K562 (cell line): Measurements from ENCODE around the gene DTNBP1. TPM values are rescaled to one million over a fixed set of nuclear protein-coding genes. Genes with fewer than 3 reads are reported as not detected.

ENCODE experiments used
- AFF4 ChIP-seq: sonication (generic); formaldehyde crosslinking; IDR thresholded peaks from 2 replicates; pipeline ENCODE4 v1.8.0; 2023; ENCODE audit warnings: mild to moderate bottlenecking, missing genetic modification reagents
- CGGBP1 ChIP-seq: fragments of 250-450 bp; sonication (Bioruptor Pico); IDR thresholded peaks from 2 replicates; pipeline ENCODE4 v1.9.0; 2021; ENCODE audit warnings: mild to moderate bottlenecking
- NCOA4 ChIP-seq: fragments of 450-650 bp; IDR thresholded peaks from 2 replicates; pipeline ENCODE4 v1.6.1; 2018; ENCODE audit warnings: mild to moderate bottlenecking; ENCODE audit not compliant: partially characterized antibody
- TBP ChIP-seq: optimal IDR thresholded peaks from 2 replicates; pipeline ENCODE3; 2011; ENCODE audit warnings: low read depth, low read length, improper control_type of control experiment
- THRB ChIP-seq: fragments of 450-650 bp; formaldehyde crosslinking; conservative IDR thresholded peaks from 2 replicates; pipeline ENCODE4 v1.4.0; 2022; ENCODE audit warnings: mild to moderate bottlenecking, missing genetic modification characterization
- ZBTB8A ChIP-seq: fragments of 450-650 bp; IDR thresholded peaks from 2 replicates; pipeline ENCODE4 v1.6.1; 2018; ENCODE audit warnings: mild to moderate bottlenecking, moderate library complexity; ENCODE audit not compliant: partially characterized antibody
- ZMIZ1 ChIP-seq, 2 experiments: fragments of 150-350 bp in 1 of 2; IDR thresholded peaks; 2 replicates each; pipeline ENCODE4 v1.6.1; 2012 to 2016; ENCODE audit warnings: low read depth in 2 of 2, low read length in 2 of 2, mild to moderate bottlenecking in 1 of 2, moderate library complexity in 1 of 2
- polyA plus RNA-seq, 8 experiments: library from polyadenylated mRNA; depleted of rRNA in 4 of 8; stranded (reverse) in 5 of 8; unstranded in 3 of 8; fragments of >200 nt; fragmentation: Nextera tagmentation in 2 of 8; fragmentation: Illumina TruSeq in 1 of 8; extraction: Ambion mirVana in 2 of 8; extraction: Trizol in 1 of 8; gene quantifications; 2 replicates each; pipeline versions ENCODE4 v1.2.1 to v1.2.3, GENCODE V29; 2011 to 2014; ENCODE audit warnings: inconsistent platforms in 1 of 8, missing spikeins in 1 of 8
- total RNA-seq, 7 experiments: library from RNA; depleted of rRNA in 6 of 7; stranded (reverse); fragments of >200 nt in 6 of 7; fragmentation: Illumina TruSeq in 2 of 7; extraction: Trizol in 2 of 7; gene quantifications; 2 replicates each; pipeline versions ENCODE4 v1.2.1 to v1.2.3, GENCODE V29; 2011 to 2021; ENCODE audit warnings: low replicate concordance in 1 of 7

Gene DTNBP1
- total and polyA plus RNA-seq, 9 of the 15 experiments (the other 6 are each of a cell fraction or from before 2014, with no cell fraction given), result 16.7 to 54.5 (median 21.4) TPM

GRCh38 chr6:15663130-15663871 is 473 bp upstream of the DTNBP1 start (continued):
- 0 out of 4 replicates have a peak, but pooled peaks of 1 of the 2 experiments have one; percentile 5 for TF ChIP-seq ZMIZ1 (IDR thresholded peaks at IDR 0.05; ENCODE audit: low read depth in 2 of 2, low read length in 2 of 2)
- no peak for TF ChIP-seq ZBTB8A
- peak; percentile 7 for TF ChIP-seq TBP
- TF ChIP-seq AFF4 (CRISPR knock-in tag), result no peak
- TF ChIP-seq NCOA4, result no peak
- 0 out of 2 replicates have a peak, but pooled peaks have one; percentile 8 for TF ChIP-seq CGGBP1 (CRISPR knock-in tag)
- 0 out of 2 replicates have a peak, but pooled peaks have one; percentile 43 for TF ChIP-seq THRB (CRISPR knock-in tag)
